CD4-positive, alpha-beta T cell treated with Interleukin-1 beta for 1 hour (primary cell): ENCODE measurements around the gene CUX1.
"Not testable (repeated sequence)": the region's sequence is repeated elsewhere in the genome, so short reads cannot be mapped to it uniquely, and the experiment has no call there.

Experiments used
- DNase-seq, 2 donors: peaks; one replicate each; pipeline ENCODE4 v3.0.0-alpha.2; 2020 to 2022

The CUX1 gene

DNA sequence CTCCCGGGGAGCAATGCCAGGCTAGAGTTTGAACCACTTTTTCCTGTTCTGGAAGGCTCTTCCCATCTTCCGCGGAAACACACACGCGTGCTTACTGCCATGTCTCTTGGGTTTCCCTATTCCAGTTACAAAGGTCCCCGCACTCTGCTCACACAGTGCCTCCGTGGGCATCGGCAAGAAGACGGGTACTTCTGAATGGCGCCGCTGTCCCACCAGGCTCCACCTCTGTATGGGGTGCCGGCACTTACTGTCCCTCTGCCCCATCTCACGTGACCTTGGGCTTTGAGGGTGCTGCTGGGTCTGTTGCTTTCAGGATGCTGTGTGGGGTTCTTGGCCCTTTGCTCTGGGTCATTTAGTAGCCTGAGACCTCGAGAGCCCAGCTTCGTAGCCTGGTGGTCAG is 298.5 kb downstream of the CUX1 start:
- DNase-seq: no peak

DNA sequence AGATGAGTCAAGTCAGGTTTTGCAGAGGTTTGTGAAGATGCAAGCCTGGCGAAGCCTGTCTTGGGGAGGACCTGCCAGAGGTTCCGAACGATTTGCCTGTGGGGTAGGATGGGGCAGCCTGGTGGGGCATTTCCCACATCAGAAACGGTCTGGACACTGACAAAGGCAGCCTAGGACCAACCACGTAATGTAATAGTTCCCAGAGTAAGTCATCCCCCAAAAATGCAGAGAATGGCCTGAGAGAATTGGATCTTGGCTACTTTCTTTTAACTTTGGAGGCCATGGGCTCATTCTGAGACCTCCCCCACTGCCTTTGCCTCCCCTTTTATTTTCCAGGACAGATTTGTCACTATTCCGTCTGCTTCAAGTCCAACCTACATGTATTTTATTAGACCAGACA is 300.3 kb downstream of the CUX1 start:
- DNase-seq: no peak

DNA sequence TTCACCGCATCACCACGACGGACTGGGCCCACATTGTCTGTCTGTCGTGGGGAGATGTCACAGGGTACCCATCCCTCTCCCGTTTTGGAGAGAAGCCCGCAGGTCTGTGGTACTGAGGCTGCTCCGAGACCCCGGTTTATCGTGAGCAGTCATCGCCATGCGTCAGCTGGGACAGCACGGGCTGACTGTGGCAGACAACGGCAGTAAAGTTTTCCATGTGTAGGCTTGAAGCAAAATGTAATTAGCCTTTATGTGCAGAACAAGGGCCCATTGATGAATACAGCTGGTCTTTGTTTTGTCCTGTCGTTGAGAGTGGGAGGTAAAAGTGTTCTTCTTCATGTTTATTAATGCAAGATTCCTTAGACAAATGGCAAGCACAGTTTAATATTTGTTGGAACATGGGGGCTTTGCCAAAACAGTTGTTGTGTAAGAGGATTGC is 301.8 kb downstream of the CUX1 start:
- DNase-seq: no peak

DNA sequence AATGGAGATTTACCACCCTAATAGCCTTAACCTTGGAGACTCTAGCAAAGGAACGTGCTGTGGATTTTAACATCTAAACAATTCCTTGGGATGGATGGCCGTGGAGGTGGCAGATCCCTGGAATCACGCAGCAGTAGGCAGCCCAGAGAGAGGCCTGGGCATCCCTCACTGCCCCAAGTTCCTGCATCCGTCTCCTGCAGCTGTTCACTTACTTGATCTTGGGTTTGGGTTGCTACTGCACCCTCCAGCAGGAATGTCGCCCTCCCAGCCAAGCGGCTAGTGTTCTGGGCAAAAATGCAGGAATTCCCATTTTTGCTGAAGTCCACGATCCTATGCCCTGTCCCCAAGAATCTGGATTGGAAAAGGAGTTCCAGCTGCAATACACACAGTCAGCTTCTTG is 302.5 kb downstream of the CUX1 start:
- DNase-seq: no peak

DNA sequence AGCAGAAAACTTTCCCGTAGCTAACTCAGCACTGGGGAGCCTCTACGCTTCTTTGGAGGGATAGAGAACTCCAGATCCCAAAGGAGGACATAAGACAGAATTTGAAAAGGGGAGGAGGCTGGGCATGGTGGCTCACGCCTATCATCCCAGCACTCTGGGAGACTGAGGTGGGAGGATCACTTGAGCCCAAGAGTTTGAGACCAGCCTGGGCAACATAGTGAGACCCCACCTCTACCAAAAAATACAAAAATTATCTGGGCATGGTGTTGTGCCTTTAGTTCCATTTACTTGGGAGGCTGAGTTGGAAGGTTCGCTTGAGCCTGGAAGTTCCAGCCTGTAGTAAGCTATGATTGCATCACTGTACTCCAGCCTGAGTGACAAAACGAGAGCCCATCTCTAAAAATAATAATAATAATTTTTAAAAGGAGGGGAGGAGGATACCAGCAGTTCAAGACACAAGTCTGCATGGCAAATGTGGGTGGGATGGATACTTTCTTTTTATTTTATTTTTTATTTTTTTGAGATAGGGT is 303.3 kb downstream of the CUX1 start:
- no peak for DNase-seq

DNA sequence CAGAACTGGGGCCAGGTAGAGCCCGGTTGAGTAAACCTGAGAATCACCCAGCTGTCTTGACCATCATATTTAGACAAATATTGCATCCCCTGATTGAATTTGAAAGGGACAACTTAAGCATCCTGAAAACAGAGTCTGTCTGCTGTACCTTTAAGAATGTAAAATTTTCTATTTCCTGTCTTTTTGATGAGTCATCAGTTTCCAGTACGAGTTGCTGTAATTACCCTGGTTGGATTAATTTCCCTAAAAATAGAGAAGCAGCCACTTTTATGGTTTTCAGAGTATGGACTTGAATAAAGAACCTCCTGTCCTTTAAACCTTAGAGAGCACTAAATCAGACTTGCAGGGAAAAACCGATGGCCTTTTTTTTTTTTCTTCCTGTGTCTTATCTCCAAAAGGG is 304.6 kb downstream of the CUX1 start:
- DNase-seq: no peak

DNA sequence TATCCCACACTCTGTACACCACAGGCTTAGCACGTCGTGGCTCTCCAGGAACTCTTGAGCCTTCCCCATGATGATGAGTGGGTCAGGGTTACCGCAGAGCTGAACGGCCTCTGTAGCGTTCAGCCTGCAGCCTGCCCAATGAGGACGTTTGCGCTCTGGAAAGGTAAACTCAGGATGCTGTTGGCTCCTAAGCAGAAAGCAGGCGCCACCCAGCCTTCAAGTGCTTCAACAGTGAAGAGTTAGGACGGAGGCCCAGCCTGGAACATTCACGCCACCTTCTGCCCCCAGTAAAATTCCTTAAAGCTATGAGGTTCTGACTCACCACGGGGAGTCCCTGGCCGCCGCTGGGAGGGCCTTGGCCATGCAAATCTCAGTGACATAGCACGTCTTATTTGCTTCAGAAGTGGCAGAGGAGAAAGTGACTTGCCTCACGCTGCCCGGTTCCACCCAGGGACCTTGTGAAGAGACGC is 307.7 kb downstream of the CUX1 start:
- no peak for DNase-seq

DNA sequence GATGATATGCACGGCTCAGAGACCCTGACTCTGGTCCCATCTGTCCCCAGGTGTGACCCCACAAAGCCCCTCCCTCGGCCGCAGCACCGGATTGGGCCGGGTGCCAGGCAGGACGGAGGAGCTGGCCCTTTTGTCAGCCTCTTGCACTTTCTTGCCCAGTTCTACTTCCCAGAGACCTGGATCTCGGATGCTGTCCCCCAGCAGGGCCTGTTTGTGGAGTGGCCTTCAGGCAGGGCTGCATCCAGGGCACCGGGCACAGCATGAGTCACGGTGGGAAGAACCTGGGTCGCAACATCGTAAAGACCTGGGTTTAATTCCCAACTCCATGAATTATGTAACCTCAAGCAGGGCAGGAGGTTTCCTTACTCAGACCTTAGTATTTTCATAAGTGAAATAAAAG is 310.9 kb downstream of the CUX1 start:
- no peak for DNase-seq

DNA sequence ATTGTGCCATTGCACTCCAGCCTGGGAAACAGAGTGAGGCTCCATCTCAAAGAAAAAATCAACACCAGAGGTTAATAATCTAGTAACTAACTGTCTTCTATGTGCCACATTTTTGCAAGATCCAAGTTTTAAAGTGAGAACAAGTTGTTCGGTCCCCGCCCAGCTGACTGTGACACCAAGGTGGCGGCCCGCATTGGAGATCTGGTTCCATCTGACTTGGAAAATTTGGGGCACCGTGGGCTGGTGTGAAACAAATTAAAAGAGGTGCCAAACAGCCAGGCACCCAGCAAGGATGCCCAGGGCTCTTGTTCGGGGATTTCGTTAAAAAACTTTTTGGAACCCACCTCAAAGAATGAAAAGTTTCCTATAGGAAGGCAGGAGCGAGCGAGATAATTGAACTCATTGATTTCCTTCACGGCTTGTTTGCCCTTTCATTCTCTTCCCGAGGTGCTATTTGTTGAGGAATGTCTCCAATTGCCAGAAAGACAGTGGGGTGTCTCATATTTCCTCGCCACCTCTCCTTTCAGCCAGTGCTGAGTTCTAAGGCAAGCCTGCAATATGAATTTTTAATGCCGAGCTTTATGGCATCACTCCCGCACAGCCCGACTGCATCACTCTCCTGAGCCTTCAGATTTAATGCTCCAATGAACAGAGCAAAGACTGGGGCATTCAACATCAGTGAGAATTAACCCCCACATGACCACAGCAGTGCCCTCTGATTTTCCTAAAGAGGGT is 312.4 kb downstream of the CUX1 start:
- DNase-seq: no peak

DNA sequence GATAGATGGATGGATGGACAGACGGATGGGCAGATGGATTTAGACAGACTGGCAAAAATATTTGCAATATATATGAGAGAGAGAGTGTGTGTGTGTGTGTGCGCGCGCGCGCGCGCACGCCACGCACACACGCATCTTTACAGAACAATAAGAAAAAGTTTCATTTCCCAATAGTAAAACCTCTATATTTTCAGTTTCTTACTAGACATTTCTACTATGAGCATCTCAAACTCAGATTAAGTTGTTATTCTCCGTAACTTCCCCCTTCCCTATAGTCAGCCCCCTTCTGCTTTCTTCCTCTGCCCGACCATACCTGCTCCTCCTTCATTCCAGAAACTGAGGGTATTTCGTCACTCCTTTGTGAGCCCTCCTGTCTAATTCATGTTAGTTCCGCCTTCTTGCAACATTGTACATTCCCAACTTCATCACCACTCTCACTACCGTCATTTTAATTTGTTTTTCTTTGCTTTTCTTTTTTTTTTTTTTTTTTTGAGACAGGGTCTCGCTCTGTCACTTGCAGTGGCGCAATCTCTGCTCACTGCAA is 314.9 kb downstream of the CUX1 start:
- peak; percentile 16 to 44 for DNase-seq

DNA sequence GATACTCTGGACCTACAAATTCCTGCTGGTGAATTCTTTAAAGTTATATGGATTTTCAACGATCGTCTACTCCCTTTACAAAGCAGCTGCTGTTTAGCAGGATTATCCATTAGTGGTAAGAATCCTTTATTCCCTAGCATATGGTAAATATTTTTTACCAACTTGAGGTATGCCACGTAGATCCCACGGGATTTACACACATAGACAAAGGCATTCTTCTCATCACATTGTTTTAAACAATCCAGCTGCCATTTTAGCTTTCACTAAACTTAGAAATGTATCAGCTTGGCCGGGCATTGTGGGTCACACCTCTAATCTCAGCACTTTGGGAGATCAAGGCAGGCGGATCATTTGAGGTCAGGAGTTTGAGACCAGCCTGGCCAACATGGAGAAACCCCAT is 321.2 kb downstream of the CUX1 start:
- DNase-seq: no peak

DNA sequence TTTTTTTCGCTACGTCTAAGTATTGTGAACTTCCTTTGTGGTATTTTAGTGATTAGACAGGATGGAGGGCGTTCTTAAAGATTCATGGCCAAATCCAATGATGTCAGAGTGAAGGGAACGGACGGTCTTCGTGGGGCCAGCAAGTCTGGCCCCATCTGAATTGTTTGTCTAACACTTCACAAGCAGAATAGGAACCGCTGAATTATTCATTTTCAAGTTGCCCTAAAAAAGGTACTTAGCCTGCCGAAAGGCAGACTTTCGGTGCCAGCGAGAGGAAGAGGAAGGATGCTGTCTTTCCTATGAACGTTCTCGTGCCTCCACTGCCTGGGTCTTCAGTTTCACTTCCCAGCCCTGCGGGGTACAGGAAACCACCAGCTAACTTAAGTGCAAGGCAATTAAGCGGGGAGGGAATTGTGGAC is 323.5 kb downstream of the CUX1 start:
- peak; percentile 5 to 52 for DNase-seq

DNA sequence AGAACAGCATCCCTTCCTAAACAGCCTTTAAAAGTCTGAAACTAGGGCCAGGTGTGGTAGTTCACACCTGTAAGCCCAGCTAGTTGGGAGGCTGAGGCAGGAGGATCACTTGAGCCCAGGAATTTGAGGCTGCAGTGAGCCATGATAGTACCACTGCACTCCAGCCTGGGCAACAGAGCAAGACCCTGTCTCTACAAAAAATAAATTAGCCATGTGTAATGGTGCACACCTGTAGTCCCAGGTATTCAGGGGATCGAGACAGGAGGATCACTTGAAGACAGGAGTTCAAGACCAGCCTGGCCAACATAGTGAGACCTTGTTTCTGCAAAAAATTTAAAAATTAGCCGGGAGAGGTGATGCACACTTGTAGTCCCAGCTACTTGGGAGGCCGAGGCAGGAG is 325.0 kb downstream of the CUX1 start:
- DNase-seq: not testable (repeated sequence)

DNA sequence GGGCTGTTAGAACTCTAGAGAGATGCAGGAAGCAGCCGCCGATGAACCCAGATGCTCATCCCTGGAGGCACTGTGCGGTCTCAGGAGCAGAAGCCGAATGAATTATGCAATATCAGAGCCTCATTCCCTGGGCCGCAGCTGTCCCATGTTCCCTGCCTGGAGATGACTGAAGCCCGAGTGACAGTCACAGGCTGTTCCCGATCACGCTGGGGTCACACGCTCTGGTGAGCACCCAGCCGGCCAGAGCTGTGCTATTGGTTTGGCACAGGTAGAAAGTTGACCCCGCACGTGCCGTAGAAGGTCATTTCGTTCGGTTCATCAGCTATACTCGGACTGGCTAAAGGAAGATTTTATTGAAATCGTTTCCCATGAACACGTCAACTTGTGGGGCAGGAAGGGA is 328.7 kb downstream of the CUX1 start:
- DNase-seq: no peak

DNA sequence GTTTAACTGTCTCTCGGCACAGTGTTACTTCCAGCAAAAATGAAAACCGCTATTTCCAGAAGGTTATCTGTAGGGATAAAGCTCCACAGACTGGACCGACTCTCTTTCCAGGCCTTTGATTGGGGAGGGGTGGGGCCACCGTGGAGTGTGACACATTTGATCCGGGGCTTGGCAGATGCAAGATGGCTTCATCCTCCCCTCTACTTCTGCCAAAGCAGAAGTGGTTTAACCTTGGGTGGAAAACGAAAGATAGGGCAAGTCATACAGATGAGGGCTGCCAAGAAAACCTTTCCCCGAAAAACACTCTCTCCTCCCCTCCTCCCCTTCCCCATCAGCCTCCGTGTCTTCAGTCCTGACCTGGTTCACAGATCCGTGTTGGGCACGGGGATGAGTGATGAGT is 329.6 kb downstream of the CUX1 start:
- DNase-seq: peak in 1 of 2 donors; percentile 16

DNA sequence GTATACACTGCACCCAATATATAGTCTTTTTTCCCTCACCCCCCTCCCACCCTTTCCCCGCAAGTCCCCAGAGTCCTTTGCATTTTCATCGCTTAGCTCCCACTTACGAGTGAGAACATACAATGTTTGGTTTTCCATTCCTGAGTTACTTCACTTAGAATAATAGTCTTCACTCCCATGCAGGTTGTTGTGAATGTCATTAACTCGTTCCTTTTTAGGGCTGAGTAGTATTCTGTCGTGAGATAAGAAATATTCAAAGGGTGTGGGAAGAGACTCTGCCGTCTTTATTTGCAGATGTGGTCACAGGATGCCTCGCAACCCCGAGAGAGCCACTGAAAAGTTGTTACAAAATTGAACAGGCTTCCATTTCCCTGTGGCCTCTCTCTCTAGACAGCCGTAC is 331.4 kb downstream of the CUX1 start:
- DNase-seq: no peak

DNA sequence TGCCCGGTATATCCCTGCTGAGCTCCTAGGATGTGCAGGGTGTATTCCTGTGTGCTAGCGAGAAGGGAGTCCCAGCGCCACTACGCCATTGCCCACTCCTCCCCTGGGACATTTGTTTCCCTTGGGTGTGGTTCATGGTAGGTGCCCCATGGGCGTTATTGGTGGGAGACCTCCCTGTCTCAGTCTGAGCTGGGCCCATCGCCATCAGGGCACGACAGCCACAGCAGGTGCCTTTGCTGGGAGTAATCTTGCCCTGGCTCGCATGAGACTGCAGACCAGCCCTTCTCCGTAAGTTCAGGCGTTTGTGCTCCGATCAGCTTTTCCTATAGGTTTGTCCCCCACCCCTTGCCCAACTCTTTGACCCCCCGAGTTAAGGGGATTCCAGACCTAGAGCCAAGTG is 332.0 kb downstream of the CUX1 start:
- no peak for DNase-seq

DNA sequence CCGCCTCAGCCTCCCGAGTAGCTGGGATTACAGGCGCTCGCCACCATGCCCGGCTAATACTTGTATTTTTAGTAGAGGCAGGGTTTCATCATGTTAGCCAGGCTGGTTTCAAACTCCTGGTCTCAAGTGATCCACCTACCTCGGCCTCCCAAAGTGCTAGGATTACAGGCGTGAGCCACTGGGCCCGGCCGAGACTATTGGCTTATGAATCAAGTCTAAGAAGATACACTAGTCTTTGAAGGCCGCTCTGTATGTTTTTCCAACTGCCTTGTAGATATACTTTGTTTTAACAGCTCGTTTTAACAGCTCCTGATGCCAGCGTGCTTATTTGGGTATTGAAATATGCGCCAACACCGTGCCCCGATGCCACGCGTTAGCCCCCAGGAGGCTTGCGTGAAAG is 332.8 kb downstream of the CUX1 start:
- no peak for DNase-seq

DNA sequence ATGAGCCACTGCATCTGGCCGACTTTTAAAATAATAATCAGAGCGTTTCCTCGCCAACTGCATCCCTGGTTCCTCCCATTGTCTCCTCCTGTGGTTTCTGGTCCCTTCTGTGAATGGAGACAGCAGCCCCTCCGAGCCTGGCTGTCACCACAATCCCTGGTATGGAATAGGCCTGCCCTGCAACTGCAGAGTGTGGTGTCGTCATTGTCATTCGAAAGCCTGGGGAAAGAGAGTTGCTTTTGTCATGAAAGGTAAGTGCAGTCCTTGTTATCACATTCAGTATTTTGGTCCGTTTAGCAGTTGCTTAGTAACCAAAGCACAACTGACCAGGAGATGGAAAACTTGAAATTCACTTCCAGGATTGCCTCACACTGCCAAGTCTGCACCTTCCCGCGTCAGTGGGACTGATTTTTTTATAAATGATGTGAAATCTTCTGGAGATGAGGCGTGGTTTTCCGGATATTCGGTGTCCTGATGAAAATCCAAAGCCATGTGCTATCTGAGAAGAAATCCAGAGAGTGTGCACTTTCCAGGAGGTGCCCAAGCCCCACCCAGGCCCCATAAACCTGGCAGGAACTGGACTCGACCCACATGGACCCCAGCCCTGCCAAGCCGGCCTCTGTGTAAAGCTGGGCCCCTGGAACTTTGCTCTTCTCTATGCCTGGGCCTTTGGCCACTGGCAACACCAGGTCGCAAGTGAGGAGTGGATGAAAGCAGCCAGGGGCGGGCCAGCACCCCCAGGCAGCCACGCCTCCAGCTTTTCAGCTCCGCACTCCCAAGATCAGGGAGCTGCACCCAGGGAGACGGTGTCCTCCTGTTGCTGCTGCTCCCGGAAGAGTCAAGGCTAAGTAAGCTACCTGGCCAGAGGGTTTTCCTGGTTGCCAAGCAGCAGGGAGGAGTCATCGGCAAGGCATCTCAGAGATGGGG is 335.5 kb downstream of the CUX1 start:
- DNase-seq: no peak

DNA sequence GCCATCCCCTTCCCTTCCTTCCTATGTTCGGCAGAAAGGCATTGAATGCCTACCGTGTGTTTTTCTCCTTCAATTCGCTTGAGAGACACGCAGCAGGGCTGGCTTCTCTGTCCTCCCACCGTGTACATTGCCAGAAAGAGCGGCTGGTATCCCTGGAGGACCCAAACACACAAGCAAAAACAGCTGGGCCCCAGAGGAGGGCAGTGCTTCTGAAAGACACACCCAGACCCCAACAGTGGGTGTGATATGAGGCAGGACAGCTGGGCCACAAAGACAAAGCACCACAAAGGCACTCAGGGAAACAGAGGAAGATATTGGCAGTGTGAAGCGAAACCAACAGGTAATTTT is 336.1 kb downstream of the CUX1 start:
- no peak for DNase-seq

DNA sequence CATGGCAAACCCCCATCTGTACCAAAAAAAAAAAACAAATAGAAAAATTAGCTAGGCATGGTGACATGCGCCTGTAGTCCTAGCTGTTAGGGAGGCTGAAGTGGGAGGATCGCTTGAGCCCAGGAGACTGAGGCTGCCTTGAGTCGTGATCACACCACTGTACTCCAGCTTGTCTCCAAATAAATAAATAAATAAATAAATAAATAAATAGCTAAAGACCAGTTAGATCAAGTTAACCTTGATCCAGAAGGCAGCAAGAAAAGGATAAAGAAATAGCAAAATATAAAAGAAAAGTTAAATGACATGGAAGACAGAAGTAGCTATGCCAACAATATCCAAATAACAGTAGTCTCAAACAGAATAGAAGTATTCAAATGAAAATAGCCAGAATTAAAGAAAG is 337.0 kb downstream of the CUX1 start:
- no peak for DNase-seq

DNA sequence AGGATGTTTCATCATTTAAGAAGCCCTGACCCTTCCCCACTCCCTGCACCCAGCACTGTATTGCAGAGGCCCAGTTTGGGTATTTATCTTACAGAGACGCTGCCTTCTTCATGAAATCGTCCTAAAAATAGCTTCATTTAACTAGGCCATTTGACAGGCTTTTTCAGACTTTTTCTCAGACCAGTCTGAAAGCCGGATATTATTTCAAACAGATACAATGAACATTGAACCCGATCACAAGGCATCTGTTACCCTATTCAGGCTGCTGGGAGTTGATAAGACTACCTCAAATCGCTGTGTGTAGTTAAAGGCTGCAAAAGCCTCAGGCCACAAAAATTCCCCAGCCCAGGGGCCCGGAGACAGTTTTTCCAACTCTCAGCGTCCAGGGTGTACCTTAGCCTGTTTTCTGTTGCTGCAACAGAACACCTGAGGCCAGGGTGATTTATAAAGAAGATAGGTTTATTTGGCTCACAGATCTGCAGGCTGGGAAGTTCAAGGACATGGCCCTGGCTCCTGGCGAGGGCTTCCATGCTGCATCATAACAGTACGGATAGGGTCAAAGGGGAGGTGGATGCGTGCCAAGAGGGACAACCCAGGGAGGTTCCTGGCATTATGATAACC is 338.5 kb downstream of the CUX1 start:
- no peak for DNase-seq

DNA sequence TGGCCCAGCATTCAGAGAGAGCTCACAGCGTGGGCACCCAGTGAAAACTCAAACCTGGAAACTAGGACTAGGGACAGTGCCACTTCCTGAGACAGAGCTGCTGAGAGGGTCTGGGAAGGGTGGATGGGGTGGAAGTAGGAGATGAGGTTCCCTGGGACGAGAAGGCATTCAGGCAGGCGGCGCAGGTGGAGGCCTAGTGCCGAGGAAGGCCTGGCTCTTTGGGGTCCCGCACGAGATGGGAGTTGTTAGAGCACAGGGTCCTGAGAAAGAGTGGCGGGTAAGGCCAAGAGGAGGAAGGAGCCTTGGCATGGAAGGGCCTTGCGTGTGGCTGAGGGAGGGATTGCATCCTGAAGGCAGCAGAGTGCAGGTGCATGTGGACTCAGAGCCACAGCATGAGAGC is 339.4 kb downstream of the CUX1 start:
- no peak for DNase-seq
